ENCODE measurements around the gene MAK.

The MAK gene

DNA sequence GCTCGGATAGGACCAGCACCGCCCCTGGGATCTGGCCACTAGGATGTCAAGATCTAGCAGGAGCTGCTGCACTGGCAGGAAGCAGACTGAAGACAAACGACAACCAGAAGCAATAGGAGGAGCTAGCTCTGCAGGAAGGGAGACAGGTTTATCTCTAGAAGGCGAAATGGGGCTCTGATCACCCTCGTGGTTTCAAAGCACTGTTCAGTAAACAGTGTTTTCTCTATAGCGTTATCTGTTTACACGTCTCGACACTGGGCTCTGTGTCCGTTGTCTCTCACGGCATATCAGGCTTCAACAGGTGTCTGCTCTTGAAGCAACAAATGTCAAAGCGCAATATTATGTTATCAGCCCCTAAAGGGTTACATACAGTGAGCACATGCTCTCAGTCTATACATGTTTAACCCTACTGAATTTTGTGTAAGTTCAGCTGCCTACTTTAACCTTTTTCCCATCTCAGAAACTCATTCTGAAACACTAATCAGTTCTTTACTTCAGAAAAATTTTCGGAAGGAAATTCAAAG is 66.9 kb downstream of the MAK start:
- H3K27me3 ChIP-seq = no peaks in the 10 kb centered on the region
- no peak overlapping the region for H3K4me3 ChIP-seq (ENCODE audit: low read depth in 1 of 2, low read length in 1 of 2)
- TF ChIP-seq, protein P1, sequence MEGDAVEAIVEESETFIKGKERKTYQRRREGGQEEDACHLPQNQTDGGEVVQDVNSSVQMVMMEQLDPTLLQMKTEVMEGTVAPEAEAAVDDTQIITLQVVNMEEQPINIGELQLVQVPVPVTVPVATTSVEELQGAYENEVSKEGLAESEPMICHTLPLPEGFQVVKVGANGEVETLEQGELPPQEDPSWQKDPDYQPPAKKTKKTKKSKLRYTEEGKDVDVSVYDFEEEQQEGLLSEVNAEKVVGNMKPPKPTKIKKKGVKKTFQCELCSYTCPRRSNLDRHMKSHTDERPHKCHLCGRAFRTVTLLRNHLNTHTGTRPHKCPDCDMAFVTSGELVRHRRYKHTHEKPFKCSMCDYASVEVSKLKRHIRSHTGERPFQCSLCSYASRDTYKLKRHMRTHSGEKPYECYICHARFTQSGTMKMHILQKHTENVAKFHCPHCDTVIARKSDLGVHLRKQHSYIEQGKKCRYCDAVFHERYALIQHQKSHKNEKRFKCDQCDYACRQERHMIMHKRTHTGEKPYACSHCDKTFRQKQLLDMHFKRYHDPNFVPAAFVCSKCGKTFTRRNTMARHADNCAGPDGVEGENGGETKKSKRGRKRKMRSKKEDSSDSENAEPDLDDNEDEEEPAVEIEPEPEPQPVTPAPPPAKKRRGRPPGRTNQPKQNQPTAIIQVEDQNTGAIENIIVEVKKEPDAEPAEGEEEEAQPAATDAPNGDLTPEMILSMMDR (IDR thresholded peaks at IDR 0.05) = no peak
- H3K36me3 ChIP-seq = peaks cover 30% of the 10 kb centered on the region
- no peaks in the 10 kb centered on the region for H3K9me3 ChIP-seq
- no peaks in the 10 kb centered on the region for H3K4me1 ChIP-seq (ENCODE audit: control insufficient read depth in 1 of 2, insufficient read depth in 1 of 2, low read depth in 1 of 2, low read length in 1 of 2)
- H3K27ac ChIP-seq = no peak overlapping the region

DNA sequence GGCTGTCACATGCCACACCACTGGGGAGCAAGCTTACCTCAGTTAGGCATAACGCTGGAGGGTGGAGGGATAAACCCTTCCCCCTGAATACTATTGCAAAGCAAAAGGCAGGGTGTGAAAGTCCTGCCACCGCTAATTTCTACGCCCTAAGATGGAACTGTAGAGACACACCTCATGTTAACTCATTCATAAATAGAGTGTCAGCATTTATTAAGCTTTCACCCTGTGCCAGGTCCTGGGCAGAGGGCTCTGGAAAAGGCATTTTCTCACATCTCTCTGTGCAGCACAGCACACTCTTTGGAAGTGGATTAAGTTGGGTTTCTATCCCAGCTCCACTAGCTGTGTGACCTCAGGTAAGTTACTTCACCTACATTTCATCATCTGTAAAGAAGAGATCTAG is 68.9 kb downstream of the MAK start:
- TF ChIP-seq, protein P1 (IDR thresholded peaks at IDR 0.05) = no peak
- Histone ChIP-seq H3K9me3 (no peaks in the 10 kb centered on the region), H3K27me3 (no peaks in the 10 kb centered on the region), H3K4me1 (ENCODE audit: control insufficient read depth in 1 of 2, insufficient read depth in 1 of 2, low read depth in 1 of 2, low read length in 1 of 2) (no peaks in the 10 kb centered on the region), H3K27ac (no peak overlapping the region), H3K4me3 (ENCODE audit: low read depth in 1 of 2, low read length in 1 of 2) (no peak overlapping the region), H3K36me3 (peaks cover 16% of the 10 kb centered on the region)

DNA sequence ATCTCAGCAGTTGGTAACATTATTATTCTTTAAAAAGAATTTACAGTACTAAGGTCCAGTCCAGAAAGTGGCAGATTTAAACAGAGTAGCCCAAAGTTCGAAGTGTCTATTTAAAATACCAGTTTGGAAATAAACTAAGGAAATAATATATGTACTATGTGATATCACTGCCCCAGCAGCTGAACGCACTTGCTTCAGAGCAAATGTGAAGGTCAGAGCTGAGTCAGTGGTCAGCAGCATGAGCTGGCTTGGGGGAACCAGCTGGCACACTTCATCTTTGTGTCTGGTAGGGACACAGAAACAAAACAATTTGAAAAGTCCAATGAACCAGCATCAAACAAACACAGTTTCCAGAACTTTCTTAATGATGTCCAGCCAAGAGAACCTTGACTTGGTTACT is 75.3 kb downstream of the MAK start:
- peaks cover 13% of the 10 kb centered on the region for H3K36me3 ChIP-seq
- H3K27ac ChIP-seq = no peak overlapping the region
- TF ChIP-seq, protein P1 (IDR thresholded peaks at IDR 0.05) = no peak
- H3K4me3 ChIP-seq (ENCODE audit: low read depth in 1 of 2, low read length in 1 of 2) = no peak overlapping the region
- no peaks in the 10 kb centered on the region for H3K4me1 ChIP-seq (ENCODE audit: control insufficient read depth in 1 of 2, insufficient read depth in 1 of 2, low read depth in 1 of 2, low read length in 1 of 2)
- no peaks in the 10 kb centered on the region for H3K9me3 ChIP-seq
- no peaks in the 10 kb centered on the region for H3K27me3 ChIP-seq

DNA sequence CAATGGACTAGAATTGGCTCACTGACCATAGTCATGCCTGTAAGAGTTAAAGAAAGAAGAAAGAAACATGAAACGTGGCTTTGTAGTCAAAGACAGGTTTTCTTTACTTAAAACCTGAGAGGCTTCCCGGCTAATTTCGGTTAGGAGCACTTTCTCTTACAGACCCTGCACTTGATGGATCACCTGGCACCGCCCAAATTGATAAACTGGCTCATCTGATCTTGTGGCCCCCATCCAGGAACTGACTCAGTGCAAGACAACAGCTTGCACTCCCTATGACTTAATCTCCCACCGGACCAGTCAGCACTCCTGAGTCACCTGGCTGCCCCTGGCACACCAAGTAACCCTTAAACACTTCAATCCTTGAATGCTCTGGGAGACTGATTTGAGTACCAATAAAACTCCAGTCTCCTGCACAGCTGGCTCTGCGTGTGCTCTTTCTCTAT is 78.4 kb downstream of the MAK start:
- Histone ChIP-seq H3K27ac (no peak overlapping the region), H3K9me3 (no peaks in the 10 kb centered on the region), H3K4me3 (ENCODE audit: low read depth in 1 of 2, low read length in 1 of 2) (no peak overlapping the region), H3K27me3 (no peaks in the 10 kb centered on the region), H3K36me3 (peaks cover 42% of the 10 kb centered on the region), H3K4me1 (ENCODE audit: control insufficient read depth in 1 of 2, insufficient read depth in 1 of 2, low read depth in 1 of 2, low read length in 1 of 2) (no peaks in the 10 kb centered on the region)
- TF ChIP-seq, protein P1 (IDR thresholded peaks at IDR 0.05) = no peak

DNA sequence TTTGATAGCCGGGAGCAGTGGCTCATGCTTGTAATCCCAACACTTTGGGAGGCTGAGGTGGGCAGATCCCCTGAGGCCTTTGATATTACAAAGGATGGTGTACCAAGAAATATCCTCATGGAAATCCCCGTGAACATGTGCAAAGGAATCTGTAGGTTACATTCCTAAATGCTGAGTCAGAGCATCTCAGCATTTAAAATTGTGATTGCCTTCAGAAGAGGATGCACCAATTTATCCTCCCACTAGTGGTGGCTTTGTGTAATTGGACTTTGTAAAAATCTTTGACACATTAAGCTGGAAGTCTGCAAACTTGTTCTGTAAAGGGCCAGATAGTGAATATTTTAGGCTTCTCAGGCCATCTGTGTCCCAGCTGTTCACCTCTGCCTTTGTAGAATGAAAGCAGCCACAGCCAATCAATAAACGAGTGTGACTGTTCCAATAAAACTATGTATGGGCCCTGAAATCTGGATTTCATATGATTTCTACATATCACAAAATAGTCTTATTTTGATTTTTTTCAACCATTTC is 79.0 kb downstream of the MAK start:
- H3K9me3 ChIP-seq = no peaks in the 10 kb centered on the region
- H3K27me3 ChIP-seq = no peaks in the 10 kb centered on the region
- no peaks in the 10 kb centered on the region for H3K4me1 ChIP-seq (ENCODE audit: control insufficient read depth in 1 of 2, insufficient read depth in 1 of 2, low read depth in 1 of 2, low read length in 1 of 2)
- peaks cover 47% of the 10 kb centered on the region for H3K36me3 ChIP-seq
- no peak overlapping the region for H3K4me3 ChIP-seq (ENCODE audit: low read depth in 1 of 2, low read length in 1 of 2)
- H3K27ac ChIP-seq = no peak overlapping the region
- TF ChIP-seq, protein P1 (IDR thresholded peaks at IDR 0.05) = no peak

All from neutrophil (primary cell).